Measurements from ENCODE around the gene TNIK. TPM values are rescaled to one million over a fixed set of nuclear protein-coding genes. Genes with fewer than 3 reads are reported as not detected.

Gene TNIK
- total and polyA plus RNA-seq, 2 of the 13 experiments (the other 11 are each of a cell fraction or from before 2014, with no cell fraction given): 0.15 to 0.22 TPM

DNA sequence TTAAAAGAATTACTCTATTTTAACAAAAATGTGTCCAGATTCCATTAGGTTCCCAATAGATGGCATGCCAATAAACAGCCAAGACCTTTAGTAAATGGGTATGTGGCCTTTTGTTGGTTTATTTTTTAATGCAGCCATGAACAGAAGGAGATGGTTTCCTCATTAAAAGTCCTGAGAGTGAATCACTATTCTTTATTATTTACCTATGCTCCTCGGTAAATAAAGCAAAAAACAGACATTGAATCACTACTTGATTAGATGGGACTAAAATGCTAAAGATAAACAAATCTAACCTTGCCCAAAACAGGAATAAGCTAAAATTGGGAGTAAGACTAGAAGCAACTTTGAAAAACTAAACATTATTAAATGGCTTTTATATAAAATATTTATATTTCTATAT is 94.2 kb downstream of the TNIK start:
- no peaks in the 10 kb centered on the region for H3K4me1 ChIP-seq (ENCODE audit: insufficient read depth, low read length)
- WGBS (ENCODE audit: low lambda C conversion rate): 0% methylated on average over 1 of the region's 1 CpG
- H3K27me3 ChIP-seq (ENCODE audit: control insufficient read depth in 1 of 2, insufficient read depth in 2 of 2, low read length in 2 of 2): no peaks in the 10 kb centered on the region
- no peak overlapping the region for H3K9ac ChIP-seq (ENCODE audit: insufficient read depth, low read depth, low read length)
- intact Hi-C loops (cut with micrococcal nuclease; ENCODE audit: unreplicated experiment) (no loop called here), in situ Hi-C loops (cut with HindIII; ENCODE audit: extremely low pct_ligation_motif_present, low pct_unique_long_range_greater_than_20kb) (no loop called here)
- no peaks in the 10 kb centered on the region for H4K20me1 ChIP-seq (ENCODE audit: insufficient read depth, low read length)
- H2AFZ ChIP-seq (ENCODE audit: low read length): no peak overlapping the region
- H3K9me3 ChIP-seq (ENCODE audit: low read length): no peaks in the 10 kb centered on the region
- H3K4me2 ChIP-seq (ENCODE audit: low read depth, low read length): no peak overlapping the region
- ATAC-seq (no peak), DNase-seq (ENCODE audit: low spot score) (no peak), FAIRE-seq (no peak)
- H3K27ac ChIP-seq (ENCODE audit: extremely low read length, insufficient read depth, low read length): no peak overlapping the region
- POLR2A ChIA-PET: no interaction called here
- CTCF ChIA-PET (ENCODE audit: low intra/inter-chr PET ratio, low total read pairs): no interaction called here
- TF ChIP-seq RFXANK (CRISPR knock-in tag; IDR thresholded peaks at IDR 0.05) (no peak), ZMAT3 (CRISPR knock-in tag; conservative IDR thresholded peaks at IDR 0.05) (no peak), ZNF550 (CRISPR knock-in tag; IDR thresholded peaks at IDR 0.05; ENCODE audit: borderline replicate concordance) (no peak), SMC3 (IDR thresholded peaks at IDR 0.05; ENCODE audit: low read length) (no peak), ZSCAN30 (CRISPR knock-in tag; IDR thresholded peaks at IDR 0.05) (no peak), TBL1XR1 (IDR thresholded peaks at IDR 0.05; ENCODE audit: borderline replicate concordance, low read length, partially characterized antibody) (no peak), KLF16 (CRISPR knock-in tag; IDR thresholded peaks at IDR 0.05) (no peak), ATAD3A (CRISPR knock-in tag; IDR thresholded peaks at IDR 0.05) (no peak), MTF2 (CRISPR knock-in tag; IDR thresholded peaks at IDR 0.05; ENCODE audit: borderline replicate concordance) (no peak), ZNF225 (CRISPR knock-in tag; IDR thresholded peaks at IDR 0.05) (no peak), BHLHE40 (IDR thresholded peaks at IDR 0.05; ENCODE audit: low read length) (no peak), ZNF17 (CRISPR knock-in tag; IDR thresholded peaks at IDR 0.05) (no peak), POLR2G (IDR thresholded peaks at IDR 0.05; ENCODE audit: low read depth, low read length) (no peak), ZNF275 (CRISPR knock-in tag; IDR thresholded peaks at IDR 0.05; ENCODE audit: borderline replicate concordance) (no peak), POLR2AphosphoS5 (IDR thresholded peaks at IDR 0.05; ENCODE audit: low read depth, low read length) (no peak), KDM5A (IDR thresholded peaks at IDR 0.05; ENCODE audit: borderline replicate concordance, low read length) (no peak), TRIM24 (CRISPR knock-in tag; IDR thresholded peaks at IDR 0.05) (no peak), SCMH1 (CRISPR knock-in tag; IDR thresholded peaks at IDR 0.05; ENCODE audit: borderline replicate concordance) (no peak)
- TF ChIP-seq, protein P1, sequence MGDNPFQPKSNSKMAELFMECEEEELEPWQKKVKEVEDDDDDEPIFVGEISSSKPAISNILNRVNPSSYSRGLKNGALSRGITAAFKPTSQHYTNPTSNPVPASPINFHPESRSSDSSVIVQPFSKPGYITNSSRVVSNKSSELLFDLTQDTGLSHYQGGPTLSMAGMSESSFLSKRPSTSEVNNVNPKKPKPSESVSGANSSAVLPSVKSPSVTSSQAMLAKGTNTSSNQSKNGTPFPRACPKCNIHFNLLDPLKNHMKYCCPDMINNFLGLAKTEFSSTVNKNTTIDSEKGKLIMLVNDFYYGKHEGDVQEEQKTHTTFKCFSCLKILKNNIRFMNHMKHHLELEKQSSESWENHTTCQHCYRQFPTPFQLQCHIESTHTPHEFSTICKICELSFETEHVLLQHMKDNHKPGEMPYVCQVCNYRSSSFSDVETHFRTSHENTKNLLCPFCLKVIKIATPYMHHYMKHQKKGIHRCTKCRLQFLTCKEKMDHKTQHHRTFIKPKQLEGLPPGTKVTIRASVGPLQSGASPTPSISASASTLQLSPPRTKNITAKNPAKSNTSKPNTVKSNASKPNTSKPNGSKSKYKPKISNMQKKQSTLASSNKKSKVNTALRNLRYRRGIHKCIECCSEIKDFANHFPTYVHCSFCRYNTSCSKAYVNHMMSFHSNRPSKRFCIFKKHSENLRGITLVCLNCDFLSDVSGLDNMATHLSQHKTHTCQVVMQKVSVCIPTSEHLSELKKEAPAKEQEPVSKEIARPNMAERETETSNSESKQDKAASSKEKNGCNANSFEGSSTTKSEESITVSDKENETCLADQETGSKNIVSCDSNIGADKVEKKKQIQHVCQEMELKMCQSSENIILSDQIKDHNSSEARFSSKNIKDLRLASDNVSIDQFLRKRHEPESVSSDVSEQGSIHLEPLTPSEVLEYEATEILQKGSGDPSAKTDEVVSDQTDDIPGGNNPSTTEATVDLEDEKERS (CRISPR knock-in tag; IDR thresholded peaks at IDR 0.05): no peak
- TF ChIP-seq, protein P2, sequence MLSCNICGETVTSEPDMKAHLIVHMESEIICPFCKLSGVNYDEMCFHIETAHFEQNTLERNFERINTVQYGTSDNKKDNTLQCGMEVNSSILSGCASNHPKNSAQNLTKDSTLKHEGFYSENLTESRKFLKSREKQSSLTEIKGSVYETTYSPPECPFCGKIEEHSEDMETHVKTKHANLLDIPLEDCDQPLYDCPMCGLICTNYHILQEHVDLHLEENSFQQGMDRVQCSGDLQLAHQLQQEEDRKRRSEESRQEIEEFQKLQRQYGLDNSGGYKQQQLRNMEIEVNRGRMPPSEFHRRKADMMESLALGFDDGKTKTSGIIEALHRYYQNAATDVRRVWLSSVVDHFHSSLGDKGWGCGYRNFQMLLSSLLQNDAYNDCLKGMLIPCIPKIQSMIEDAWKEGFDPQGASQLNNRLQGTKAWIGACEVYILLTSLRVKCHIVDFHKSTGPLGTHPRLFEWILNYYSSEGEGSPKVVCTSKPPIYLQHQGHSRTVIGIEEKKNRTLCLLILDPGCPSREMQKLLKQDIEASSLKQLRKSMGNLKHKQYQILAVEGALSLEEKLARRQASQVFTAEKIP (CRISPR knock-in tag; IDR thresholded peaks at IDR 0.05; ENCODE audit: borderline replicate concordance): no peak
- no peaks in the 10 kb centered on the region for H3K79me2 ChIP-seq (ENCODE audit: insufficient read depth, low read length)
- no TSS peak for BruUV-seq (replicated peaks)
- H3K36me3 ChIP-seq (replicated peaks in 1 of 2; ENCODE audit: control insufficient read depth in 1 of 2, insufficient read depth in 2 of 2, low read length in 2 of 2): no peaks in the 10 kb centered on the region
- H3K4me3 ChIP-seq (replicated peaks in 1 of 3; ENCODE audit: insufficient read depth in 1 of 3, low read depth in 2 of 3, low read length in 3 of 3): no peak overlapping the region

All from HepG2 (cell line).